Cardiac septum (tissue), 1 donor: ENCODE data around the gene RSL24D1. TPM values are rescaled to one million over a fixed set of nuclear protein-coding genes. Genes with fewer than 3 reads are reported as not detected.
"Not testable (repeated sequence)": the region's sequence is repeated elsewhere in the genome, so short reads cannot be mapped to it uniquely, and the experiment has no call there.

Source experiments
- DNase-seq: peaks from one replicate; pipeline ENCODE4 v3.0.0-alpha.2; 2020; ENCODE audit warnings: low spot score
- intact Hi-C: fragments of 100-400 bp; cut with DNase I; formaldehyde crosslinking; loops from one replicate; pipeline ENCODE4 v1.14.0; 2022
- total RNA-seq: library from RNA; stranded (reverse); fragmentation: NEBNext Ultra II Directional; extraction: Animal tissue kit (Norgen Biotek cat#: 25700); gene quantifications from one replicate; pipeline ENCODE4 v1.2.1, GENCODE V29; 2021
- donor health status: DM: no; HTN: no; CAD: no.

Gene RSL24D1
- total RNA-seq, 1 donor from 2014 or later = 38.4 TPM

GRCh38 chr15:55221090-55222011 lies 24.6 kb upstream of the RSL24D1 start:
- intact Hi-C loops = no loop called here
- no peak for DNase-seq

DNA sequence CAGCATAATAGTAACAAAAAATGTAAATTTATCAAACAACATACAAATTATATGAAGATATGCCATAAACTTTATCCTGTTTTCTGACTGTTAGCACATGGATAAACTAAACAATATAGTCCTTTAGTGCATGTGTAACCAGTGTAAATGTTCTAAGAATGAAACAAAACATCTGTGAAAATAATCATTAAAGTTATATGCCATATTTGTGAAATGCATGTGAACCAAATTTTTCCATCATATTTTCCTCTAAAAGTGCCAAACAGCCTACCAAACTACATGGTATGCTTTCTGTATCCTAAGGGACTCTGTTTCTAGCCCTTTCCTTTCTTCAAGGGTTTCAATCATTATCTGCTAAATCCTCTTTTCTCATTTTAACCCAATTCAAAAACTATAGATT lies 23.9 kb upstream of the RSL24D1 start:
- intact Hi-C loops = no loop called here
- no peak for DNase-seq

DNA sequence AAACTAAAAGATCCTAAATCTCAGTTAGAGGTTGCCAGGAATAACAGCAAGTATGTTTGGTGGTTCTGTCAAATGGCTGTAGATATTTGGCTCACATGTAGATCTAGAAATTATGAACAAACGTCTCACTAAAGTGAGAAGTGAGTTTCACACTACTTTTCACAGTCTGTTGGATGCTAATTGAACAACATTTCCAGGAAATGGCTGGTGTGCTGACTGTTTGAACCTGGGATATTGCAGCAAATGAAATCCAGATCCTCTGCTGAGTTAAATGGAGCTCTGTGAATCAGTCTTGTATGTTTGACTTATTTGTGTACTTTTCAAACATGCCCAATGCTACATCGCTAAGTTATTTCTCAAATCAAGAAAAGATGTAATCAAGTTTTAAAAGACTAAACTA lies 21.3 kb upstream of the RSL24D1 start:
- no peak for DNase-seq
- intact Hi-C loops = loop anchor here (5.0 kb wide), 1 partner anchor 219 kb away; no protein-coding TSS in a partner anchor

GRCh38 chr15:55204464-55204863 lies 7.7 kb upstream of the RSL24D1 start:
- intact Hi-C loops = no loop called here

DNA sequence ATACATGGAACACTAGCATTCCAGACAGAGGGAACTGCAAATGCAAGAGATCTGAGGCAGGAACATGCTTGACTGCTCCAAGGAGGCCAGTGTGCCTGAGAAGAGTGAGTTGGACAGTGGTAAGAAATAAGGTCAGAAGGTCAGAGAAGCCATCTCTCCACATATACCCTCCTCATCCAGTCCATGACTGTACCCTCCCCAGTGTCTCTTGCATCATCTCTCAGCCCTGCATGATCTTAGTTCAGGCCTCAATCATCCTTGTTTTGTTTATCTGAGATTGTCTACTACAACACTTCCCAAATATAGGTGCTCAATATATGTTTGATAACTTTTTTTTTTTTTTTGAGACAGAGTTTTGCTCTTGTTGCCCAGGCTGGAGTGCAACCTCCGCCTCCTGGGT lies 5.5 kb upstream of the RSL24D1 start:
- intact Hi-C loops = no loop called here
- no peak for DNase-seq

More at GRCh38 chr15:55204464-55204863, 7.7 kb upstream of the RSL24D1 start:
- no peak for DNase-seq

DNA sequence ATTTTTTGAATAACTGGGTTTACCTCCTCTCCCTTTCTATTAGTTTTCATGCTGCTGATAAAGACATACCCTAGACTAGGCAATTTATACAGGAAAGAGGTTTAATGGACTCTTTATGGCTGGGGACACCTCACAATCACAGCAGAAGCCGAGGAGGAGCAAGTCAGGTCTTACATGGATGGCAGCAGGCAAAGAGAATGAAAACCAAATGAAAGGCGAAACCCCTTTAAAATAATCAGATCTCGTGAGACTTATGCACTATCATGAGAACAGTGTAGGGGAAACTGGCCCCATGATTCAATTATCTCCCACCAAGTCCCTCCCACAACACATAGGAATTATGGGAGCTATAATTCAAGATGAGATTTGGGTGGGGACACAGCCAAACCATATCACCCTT lies 2.0 kb upstream of the RSL24D1 start:
- intact Hi-C loops = loop anchor here (5.0 kb wide), 1 partner anchor 209 kb away; the partner anchor contains the start of genes CCPG1 and PIERCE2
- no peak for DNase-seq

DNA sequence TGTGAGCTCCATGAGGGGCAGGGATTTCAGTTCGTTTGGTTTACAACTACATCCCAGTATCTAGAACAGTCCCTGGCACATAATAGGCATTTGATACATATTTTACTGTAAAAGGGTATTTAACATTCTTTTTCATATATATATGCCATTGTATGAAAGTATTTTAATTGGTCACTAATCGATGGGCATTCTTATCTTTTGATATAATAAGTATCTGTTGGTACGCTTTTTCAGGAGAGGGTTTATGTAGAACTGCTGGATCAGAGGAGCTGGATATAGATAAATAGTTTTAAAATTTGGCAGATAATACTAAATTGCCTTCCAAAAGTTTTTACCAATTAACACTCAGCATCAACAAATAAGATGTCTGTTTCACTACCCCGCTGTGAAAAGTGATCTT lies 978 bp upstream of the RSL24D1 start:
- no peak for DNase-seq
- intact Hi-C loops = loop anchor here (5.0 kb wide), 1 partner anchor 210 kb away; the partner anchor contains the start of genes CCPG1 and PIERCE2

DNA sequence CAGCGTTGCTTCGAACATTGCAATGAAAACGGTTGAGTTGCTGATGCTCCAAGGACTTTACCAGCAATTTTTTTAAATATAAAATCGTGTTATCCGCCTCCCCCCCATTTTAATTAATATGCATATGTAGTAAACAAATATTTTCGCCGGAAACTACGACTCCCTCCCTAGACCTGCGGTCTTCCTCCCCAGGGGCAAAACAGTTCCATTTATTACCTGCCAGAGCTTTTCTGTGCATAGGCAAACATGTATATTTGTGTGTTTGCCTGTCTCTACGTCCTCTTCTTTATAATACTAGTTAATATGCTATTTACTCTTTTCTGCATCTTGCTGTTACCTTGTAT lies 593 bp upstream of the RSL24D1 start:
- intact Hi-C loops = loop anchor here (5.0 kb wide), 1 partner anchor 210 kb away; the partner anchor contains the start of genes CCPG1 and PIERCE2
- DNase-seq = no peak

GRCh38 chr15:55195996-55196395 lies 745 bp downstream of the RSL24D1 start:
- no peak for DNase-seq
- intact Hi-C loops = loop anchor here (5.0 kb wide), 1 partner anchor 211 kb away; the partner anchor contains the start of genes CCPG1 and PIERCE2

DNA sequence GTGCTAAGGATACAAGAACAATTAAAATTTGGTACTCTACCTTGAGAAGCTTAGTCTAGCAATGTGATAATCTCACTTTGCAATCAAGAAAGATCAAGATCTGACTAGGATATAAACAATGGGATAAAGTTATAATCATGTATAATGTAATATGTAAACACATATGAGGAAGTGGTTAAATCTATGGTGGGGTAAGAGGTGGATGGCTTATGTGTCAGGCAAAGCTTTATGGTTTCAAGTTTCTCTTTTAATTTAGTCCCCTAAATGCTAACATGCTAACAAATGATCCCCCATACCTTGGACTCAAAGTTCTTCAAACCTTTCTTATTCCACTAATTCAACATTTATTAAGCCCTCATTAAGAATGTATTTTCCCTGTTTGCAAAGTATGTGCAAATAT lies 2.5 kb downstream of the RSL24D1 start:
- no peak for DNase-seq
- intact Hi-C loops = no loop called here

DNA sequence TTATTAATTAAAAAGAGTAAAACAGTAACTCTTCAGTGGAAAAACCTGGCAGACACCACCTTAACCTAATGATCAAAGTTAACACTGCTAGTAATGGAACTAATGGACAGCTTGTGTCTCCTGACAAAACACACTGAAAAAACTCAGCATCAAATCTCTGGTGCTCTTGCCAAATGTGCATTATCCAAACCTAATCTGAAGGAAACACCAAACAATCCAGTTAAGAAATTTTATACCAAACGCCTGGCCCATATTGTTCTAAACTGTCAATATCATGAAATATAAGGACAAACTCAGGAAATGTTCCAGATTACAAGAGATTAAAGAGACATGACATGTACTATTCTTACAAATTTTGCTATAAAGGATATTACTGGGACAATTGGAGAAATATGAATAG lies 10.4 kb downstream of the RSL24D1 start:
- intact Hi-C loops = no loop called here
- DNase-seq = no peak

- intact Hi-C loops = no loop called here
- DNase-seq = no peak
Observed at GRCh38 chr15:55183679-55184078, 13.1 kb downstream of the RSL24D1 start.

DNA sequence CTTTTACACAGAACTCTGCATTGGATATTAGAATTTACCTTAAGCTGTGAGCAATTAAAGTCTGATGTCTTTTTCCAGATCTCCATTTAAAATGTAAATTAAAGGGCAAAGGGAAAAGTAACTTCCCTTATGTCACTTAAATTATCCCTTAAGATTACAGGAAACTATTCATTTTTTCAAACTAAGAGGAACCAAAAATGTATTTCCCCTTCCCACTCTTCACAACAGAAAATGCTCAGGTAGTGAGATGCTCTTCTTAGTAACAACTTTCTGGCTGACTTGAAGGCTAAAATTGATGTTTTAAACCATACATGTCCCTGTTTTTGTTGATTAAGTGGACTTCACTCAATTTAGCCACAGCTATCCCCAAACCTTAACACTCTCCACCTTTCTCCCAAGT lies 17.6 kb downstream of the RSL24D1 start:
- no peak for DNase-seq

GRCh38 chr15:55170361-55170760 lies 26.4 kb downstream of the RSL24D1 start:
- intact Hi-C loops = no loop called here
- DNase-seq = no peak

More for the DNA sequence above, 17.6 kb downstream of the RSL24D1 start:
- intact Hi-C loops = no loop called here

GRCh38 chr15:55168350-55168974 lies 28.3 kb downstream of the RSL24D1 start:
- DNase-seq = no peak
- intact Hi-C loops = no loop called here

GRCh38 chr15:55164284-55164683 lies 32.5 kb downstream of the RSL24D1 start:
- DNase-seq = no peak
- intact Hi-C loops = no loop called here

- intact Hi-C loops = no loop called here
- DNase-seq = no peak
Observed at GRCh38 chr15:55151631-55152030, 45.1 kb downstream of the RSL24D1 start.

- DNase-seq, intact Hi-C loops: not testable (repeated sequence)
Observed at GRCh38 chr15:55143132-55143531, 53.6 kb downstream of the RSL24D1 start.

- DNase-seq = no peak
- intact Hi-C loops = no loop called here
Observed at GRCh38 chr15:55133972-55134371, 62.8 kb downstream of the RSL24D1 start.

DNA sequence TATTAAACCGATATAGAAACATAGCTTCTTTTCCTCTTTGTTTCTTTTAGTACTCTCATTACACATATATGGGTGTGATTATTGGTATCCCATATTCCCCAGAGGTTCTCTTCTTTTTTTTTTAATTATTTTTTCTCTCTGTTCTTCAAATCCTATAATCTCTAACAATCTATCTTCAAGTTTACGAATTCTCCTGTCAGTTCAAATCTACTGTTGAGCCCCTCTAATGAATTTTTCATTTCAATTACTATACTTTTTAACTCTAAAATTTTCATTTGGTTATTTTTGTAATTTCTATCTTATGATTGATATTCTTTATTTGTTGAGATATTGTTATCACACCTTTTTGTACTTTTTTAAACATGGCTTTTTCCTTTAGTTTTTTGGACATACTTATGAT lies 64.1 kb downstream of the RSL24D1 start:
- intact Hi-C loops = no loop called here

More for the DNA sequence above, 64.1 kb downstream of the RSL24D1 start:
- DNase-seq = no peak
